ENCODE results near the gene FUT8.
"Not testable (repeated sequence)": the region's sequence is repeated elsewhere in the genome, so short reads cannot be mapped to it uniquely, and the experiment has no call there.

FUT8 gene

GRCh38 chr14:65627315-65627714, 214.8 kb downstream of the FUT8 start:
- DNase-seq = no peak

- no peak for DNase-seq
Observed at GRCh38 chr14:65628664-65629063, 216.1 kb downstream of the FUT8 start.

GRCh38 chr14:65631040-65631439, 218.5 kb downstream of the FUT8 start:
- no peak for DNase-seq

- DNase-seq = no peak
Observed at GRCh38 chr14:65632487-65632886, 220.0 kb downstream of the FUT8 start.

DNA sequence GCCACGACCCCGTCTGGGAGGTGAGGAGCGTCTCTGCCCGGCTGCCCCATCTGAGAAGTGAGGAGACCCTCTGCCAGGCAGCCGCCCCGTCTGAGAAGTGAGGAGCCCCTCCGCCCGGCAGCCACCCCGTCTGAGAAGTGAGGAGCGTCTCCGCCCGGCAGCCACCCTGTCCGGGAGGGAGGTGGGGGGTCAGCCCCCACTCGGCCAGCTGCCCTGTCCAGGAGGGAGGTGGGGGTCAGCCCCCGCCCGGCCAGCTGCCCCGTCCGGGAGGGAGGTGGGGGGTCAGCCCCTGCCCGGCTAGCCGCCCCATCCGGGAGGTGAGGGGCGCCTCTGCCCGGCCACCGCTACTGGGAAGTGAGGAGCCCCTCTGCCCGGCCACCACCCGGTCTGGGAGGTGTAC, 221.1 kb downstream of the FUT8 start:
- DNase-seq = not testable (repeated sequence)

DNA sequence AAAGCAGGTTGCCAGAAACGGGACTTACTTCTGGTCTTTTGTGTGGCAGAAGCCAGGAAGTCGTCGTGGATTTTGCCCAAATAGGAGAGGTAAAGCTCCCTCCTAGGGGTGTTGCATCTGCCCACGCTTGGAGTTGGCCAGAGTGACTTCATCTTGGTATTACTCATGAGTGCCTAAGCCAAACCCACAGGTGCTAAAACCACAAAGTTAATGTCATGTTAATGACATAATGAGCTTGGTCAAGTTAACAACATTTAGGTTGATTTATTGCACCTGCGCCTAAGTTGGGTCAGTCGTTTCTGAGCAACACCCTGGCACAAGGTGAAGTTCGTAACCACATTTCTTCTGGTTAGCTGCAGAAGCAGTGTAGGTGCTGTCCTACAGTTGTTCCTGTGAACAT, 225.2 kb downstream of the FUT8 start:
- DNase-seq = no peak

- DNase-seq = no peak
Observed at GRCh38 chr14:65639216-65639615, 226.7 kb downstream of the FUT8 start.

DNA sequence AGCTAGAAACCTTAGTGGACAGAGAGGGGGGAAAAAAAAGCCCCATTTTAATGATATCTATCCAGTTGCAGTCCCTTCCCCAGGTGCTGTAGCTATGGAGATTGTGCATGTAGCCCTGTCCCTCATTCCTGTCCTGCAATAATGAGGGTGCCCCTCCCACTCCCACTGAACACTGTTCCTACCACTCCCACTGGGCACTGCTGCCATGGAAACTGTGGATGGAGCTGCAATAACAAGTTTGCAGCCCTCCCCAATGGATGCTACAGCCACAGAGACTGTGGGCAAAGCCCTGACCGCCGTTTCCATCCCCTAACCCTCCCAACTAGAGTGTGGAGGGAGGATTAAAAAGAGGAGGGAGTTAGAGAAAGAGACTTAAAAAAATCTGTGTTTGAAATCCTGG, 238.3 kb downstream of the FUT8 start:
- no peak for DNase-seq

DNA sequence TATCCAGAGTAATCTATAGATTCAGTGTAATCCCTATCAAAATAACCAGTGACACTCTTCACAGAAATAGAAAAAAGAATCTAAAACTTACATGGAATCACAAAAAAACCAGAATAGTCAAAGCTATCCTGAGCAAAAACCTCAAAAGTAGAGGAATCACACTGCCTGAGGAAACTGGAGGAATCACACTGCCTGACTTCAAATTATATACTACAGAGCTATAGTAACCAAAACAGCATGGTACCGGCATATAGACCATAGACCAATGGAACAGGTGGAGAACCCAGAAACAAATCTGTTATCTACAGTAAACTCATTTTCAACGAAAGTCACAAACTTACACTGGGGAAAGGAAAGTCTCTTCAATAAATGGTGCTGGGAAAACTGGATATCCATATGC, 244.0 kb downstream of the FUT8 start:
- no peak for DNase-seq

GRCh38 chr14:65658202-65658601, 245.7 kb downstream of the FUT8 start:
- DNase-seq = no peak

DNA sequence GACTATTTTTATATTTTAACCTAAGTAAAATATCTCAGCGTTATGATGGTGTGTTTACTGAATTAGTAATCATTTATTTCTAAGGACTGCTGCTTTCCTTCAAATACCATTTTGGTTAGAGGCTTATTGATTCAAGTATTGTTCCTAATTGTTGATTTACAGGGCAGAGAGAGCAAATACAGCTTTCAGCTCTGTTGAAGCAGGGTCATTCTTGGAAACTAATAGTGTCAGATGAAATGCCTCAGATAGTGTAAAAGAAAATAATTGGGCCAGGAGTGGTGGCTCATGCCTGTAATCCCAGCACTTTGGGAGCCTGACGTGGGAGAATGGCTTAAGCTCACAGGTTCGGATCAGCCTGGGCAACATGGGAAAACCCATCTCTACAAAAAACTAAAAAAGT, 249.3 kb downstream of the FUT8 start:
- DNase-seq = no peak

DNA sequence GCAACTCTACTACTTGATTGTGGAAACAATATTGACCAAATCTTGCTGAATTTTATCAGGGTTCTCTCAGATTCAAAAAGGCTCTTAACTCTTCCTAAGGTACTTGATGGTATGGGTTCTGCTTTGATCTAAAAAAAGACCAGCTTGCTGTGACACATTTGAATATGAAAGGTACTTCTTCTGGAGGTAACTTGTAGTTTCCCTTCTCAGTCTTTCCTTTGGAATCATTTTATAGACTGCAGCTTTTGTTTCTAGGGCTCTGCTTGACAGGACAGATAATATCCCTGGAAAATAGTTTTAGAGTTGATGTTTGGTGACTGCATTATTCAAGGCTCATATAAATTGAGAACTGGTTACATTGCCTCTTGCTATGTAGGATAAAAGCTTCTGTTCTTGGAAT, 251.9 kb downstream of the FUT8 start:
- DNase-seq = no peak

- DNase-seq = no peak
Observed at GRCh38 chr14:65676361-65677014, 264.0 kb downstream of the FUT8 start.

GRCh38 chr14:65685572-65685971, 273.0 kb downstream of the FUT8 start:
- DNase-seq = no peak

DNA sequence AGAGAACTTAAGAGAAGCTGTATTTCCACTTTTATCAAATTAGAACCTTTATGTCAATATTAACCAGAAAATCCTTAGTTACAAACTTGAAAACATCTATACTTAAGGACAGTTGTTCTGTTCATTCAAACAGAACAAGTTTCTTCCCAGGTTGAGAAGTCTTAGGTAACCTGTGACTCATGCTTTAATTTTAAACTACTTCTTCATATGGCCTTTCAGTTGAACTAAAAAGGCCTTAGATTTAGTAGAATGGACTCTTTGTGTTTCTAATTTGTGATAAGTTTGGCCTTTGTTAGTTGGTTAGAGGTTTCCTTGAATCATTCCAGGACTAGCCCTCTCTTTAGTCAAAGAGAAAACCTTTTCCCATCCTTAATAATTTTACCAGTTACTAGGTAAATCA, 274.2 kb downstream of the FUT8 start:
- DNase-seq = no peak

DNA sequence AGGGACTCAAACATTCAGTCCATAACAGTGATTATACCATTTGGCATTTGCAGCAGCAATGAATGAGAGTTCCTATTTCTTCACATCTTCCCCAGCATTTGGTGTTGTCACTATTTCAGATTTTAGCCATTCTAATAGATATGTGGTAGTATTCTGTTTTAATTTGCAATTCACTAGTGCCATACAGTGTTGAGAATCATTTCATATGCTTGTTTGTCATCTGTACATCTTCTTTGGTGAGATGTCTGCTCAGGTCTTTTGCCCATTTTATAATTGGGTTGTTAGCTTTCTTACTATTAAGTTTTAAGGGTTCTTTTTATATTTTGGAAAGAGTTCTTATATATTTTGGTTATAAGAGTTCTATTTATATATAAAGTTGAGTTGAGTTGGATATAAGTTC, 276.5 kb downstream of the FUT8 start:
- no peak for DNase-seq

DNA sequence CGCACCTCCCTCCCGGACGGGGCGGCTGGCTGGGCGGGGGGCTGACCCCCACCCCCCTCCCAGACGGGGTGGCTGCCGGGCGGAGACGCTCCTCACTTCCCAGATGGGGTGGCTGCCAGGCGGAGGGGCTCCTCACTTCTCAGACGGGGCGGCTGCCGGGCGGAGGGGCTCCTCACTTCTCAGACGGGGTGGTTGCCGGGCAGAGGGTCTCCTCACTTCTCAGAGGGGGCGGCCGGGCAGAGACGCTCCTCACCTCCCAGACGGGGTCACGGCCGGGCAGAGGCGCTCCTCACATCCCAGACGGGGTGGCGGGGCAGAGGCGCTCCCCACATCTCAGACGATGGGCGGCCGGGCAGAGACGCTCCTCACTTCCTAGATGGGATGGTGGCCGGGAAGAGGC, 280.0 kb downstream of the FUT8 start:
- DNase-seq = not testable (repeated sequence)

GRCh38 chr14:65696801-65697200, 284.3 kb downstream of the FUT8 start:
- no peak for DNase-seq

DNA sequence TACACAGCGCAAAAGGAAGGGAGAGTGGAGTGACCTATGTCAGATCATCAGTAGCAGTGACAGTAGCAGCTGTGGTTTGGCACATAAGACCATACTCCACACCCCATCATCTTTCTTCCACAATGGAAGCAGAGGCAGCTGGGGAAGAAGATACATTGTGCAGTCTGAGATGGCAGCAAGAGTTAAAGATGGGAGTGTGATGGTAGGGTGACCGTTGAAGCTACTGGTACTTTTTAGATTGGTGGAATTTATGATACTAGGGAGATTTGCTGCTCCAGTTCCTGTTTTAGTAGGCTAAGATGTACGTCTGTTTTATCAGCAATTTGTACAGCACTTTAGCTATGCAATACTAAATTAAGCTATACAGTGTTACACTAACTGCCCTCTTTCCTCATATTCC, 291.0 kb downstream of the FUT8 start:
- no peak for DNase-seq

DNA sequence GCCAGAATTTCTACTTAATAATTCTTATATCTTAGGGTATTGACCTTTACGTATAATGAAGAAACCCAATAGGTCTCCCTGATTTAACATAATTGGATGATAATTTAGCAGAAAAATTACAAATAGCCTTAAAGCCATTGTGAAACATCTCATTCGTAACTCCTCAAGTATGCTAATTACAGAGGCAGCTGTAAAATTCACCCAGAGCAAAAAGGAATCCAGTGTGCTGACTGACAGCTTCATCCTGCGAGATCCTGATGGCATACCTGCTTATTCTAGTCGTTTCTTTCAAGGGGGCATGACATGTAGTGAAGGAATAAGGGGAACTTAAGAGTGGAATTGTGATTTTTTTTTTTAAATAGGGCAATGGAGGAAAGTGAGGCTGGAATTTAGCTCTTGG, 291.5 kb downstream of the FUT8 start:
- DNase-seq = no peak

DNA sequence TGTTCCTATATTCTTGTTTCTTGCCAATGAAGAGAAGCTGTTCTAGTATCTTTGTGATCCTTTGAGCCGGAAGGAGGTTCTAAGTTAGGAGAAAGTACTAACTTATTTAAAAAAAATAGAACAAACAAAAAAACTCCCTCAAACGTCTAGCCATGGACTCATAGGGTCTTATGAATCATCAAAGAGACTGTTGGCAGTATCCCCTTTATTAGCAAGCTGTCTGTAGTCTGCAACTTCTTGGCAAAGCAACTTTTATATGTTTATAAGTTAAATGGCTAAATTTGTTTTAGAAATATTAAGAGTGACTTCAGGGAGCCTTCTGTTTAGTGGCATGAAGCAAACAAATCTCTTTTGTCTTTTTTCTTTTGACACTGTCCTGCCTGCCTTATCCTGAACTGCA, 291.9 kb downstream of the FUT8 start:
- no peak for DNase-seq

- no peak for DNase-seq
Observed at GRCh38 chr14:65704850-65705249, 292.3 kb downstream of the FUT8 start.

- DNase-seq = no peak
Observed at GRCh38 chr14:65709576-65709975, 297.0 kb downstream of the FUT8 start.

DNA sequence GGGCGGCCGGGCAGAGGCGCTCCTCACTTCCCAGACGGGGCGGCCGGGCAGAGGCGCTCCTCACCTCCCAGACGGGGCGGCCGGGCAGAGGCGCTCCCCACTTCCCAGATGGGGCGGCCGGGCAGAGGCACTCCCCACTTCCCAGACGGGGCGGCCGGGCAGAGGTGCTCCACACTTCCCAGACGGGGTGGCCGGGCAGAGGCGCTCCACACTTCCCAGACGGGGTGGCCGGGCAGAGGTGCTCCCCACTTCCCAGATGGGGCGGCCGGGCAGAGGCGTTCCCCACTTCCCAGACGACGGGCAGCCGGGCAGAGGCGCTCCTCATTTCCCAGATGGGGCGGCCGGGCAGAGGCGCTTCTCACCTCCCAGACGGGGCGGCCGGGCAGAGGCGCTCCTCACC, 304.3 kb downstream of the FUT8 start:
- not testable (repeated sequence) for DNase-seq

DNA sequence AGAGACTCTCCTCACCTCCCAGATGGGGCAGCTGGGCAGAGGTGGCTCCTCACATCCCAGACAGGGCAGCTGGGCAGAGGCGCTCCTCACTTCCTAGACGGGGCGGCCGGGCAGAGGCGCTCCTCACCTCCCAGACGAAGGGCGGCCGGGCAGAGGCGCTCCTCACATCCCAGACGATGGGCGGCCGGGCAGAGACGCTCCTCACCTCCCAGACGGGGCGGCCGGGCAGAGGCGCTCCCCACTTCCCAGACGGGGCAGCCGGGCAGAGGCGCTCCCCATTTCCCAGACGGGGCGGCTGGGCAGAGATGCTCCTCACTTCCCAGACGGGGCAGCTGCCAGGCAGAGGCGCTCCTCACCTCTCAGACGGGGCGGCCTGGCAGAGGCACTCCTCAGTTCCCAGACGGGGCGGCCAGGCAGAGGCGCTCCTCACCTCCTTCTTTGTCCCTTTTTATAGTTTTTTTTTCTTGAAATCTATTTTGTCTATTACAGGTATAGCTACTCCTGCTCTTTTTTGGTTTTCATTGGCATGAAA, 304.9 kb downstream of the FUT8 start:
- not testable (repeated sequence) for DNase-seq

Data from inflammatory macrophage (primary cell).